K562 (cell line): ENCODE measurements around the gene SMAGP. TPM values are rescaled to one million over a fixed set of nuclear protein-coding genes. Genes with fewer than 3 reads are reported as not detected.

Experiments
- LCOR ChIP-seq: sonication (generic); formaldehyde crosslinking; IDR thresholded peaks from 2 replicates; pipeline ENCODE4 v1.8.0; 2022; ENCODE audit warnings: mild to moderate bottlenecking, missing genetic modification reagents
- polyA plus RNA-seq, 8 experiments: library from polyadenylated mRNA; depleted of rRNA in 4 of 8; stranded (reverse) in 5 of 8; unstranded in 3 of 8; fragments of >200 nt; fragmentation: Nextera tagmentation in 2 of 8; fragmentation: Illumina TruSeq in 1 of 8; extraction: Ambion mirVana in 2 of 8; extraction: Trizol in 1 of 8; gene quantifications; 2 replicates each; pipeline versions ENCODE4 v1.2.1 to v1.2.3, GENCODE V29; 2011 to 2014; ENCODE audit warnings: inconsistent platforms in 1 of 8, missing spikeins in 1 of 8
- total RNA-seq, 7 experiments: library from RNA; depleted of rRNA in 6 of 7; stranded (reverse); fragments of >200 nt in 6 of 7; fragmentation: Illumina TruSeq in 2 of 7; extraction: Trizol in 2 of 7; gene quantifications; 2 replicates each; pipeline versions ENCODE4 v1.2.1 to v1.2.3, GENCODE V29; 2011 to 2021; ENCODE audit warnings: low replicate concordance in 1 of 7
- TF ChIP-seq, protein P1 (sequence below): fragments of 200-400 bp; formaldehyde crosslinking; IDR thresholded peaks from 2 replicates; pipeline ENCODE4 v1.6.1; 2017; ENCODE audit warnings: mild to moderate bottlenecking, low read depth, low read length, moderate library complexity
- TF ChIP-seq, protein P2 (sequence below): sonication (generic); formaldehyde crosslinking; IDR thresholded peaks from 2 replicates; pipeline ENCODE4 v1.8.0; 2022; ENCODE audit warnings: mild to moderate bottlenecking, missing genetic modification reagents

Gene SMAGP
- total and polyA plus RNA-seq, 9 of the 15 experiments (the other 6 are each of a cell fraction or from before 2014, with no cell fraction given) = 23.1 to 62.3 (median 29.9) TPM

DNA sequence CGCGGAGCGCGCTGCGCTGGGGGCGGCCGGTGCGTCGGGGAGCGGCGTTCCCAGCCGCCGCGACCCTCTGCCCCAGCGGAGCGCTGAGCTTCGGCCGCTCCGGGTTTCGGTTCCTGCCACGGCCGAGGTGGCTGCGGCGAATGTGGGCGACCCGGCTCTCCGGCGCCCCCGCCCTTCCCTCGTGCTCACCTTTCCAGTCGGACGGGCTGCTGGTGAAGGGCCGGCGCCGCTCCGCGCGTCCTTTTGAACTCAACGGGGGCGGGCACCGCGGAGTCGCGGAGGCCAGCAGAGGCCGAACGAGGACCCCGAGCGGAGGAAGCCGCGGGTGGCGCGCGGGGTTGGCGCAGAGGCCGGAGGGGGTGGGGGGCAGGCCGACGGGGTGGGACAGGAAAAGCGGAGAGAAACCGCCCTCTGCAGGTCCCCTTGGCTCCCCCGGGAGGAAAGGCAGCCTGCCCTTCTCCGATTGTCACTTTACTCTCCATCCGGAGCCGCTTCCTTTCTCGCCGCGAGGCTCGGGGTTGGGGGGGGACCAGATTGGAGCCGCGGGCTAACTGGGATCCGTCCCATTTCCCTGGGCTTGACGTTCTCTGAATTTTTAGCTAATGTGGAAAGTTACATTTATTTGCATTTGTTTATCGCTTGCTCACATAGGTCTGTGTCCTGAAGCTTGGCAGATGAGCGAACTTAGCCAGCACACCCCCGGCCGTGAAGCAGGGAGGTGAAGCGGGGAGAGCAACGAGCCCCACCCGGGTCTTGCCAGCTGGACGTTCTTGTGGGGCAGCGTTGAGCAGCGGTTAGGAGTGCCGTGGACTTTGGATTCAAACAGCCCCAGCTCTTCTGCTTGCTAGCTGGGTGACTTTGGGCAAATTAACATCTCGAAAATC lies at the start of gene SMAGP (continued):
- TF ChIP-seq, protein P1, sequence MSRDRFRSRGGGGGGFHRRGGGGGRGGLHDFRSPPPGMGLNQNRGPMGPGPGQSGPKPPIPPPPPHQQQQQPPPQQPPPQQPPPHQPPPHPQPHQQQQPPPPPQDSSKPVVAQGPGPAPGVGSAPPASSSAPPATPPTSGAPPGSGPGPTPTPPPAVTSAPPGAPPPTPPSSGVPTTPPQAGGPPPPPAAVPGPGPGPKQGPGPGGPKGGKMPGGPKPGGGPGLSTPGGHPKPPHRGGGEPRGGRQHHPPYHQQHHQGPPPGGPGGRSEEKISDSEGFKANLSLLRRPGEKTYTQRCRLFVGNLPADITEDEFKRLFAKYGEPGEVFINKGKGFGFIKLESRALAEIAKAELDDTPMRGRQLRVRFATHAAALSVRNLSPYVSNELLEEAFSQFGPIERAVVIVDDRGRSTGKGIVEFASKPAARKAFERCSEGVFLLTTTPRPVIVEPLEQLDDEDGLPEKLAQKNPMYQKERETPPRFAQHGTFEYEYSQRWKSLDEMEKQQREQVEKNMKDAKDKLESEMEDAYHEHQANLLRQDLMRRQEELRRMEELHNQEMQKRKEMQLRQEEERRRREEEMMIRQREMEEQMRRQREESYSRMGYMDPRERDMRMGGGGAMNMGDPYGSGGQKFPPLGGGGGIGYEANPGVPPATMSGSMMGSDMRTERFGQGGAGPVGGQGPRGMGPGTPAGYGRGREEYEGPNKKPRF = no peak
- TF ChIP-seq, protein P2, sequence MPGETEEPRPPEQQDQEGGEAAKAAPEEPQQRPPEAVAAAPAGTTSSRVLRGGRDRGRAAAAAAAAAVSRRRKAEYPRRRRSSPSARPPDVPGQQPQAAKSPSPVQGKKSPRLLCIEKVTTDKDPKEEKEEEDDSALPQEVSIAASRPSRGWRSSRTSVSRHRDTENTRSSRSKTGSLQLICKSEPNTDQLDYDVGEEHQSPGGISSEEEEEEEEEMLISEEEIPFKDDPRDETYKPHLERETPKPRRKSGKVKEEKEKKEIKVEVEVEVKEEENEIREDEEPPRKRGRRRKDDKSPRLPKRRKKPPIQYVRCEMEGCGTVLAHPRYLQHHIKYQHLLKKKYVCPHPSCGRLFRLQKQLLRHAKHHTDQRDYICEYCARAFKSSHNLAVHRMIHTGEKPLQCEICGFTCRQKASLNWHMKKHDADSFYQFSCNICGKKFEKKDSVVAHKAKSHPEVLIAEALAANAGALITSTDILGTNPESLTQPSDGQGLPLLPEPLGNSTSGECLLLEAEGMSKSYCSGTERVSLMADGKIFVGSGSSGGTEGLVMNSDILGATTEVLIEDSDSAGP (CRISPR knock-in tag) = no peak
- no peak for TF ChIP-seq LCOR (CRISPR knock-in tag)
